Amygdala (tissue), 56 donors: Measurements from ENCODE around the gene GSTO2.

Source experiments
- DNase-seq, 56 donors: peaks; one replicate each; lab custom pipeline; 2025; lab: John Stamatoyannopoulos, UW

The GSTO2 gene

DNA sequence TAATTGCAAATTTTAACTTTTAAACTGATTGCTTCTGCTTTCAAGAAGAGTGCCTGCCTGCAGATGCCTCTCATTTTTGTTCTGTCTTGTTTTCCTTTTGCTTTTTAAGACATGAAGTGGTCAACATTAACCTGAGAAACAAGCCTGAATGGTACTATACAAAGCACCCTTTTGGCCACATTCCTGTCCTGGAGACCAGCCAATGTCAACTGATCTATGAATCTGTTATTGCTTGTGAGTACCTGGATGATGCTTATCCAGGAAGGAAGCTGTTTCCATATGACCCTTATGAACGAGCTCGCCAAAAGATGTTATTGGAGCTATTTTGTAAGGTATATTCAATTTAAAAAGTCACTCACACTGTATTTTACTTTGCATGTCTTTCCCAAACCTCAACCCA, 8.8 kb downstream of the GSTO2 start:
- DNase-seq = no peak

DNA sequence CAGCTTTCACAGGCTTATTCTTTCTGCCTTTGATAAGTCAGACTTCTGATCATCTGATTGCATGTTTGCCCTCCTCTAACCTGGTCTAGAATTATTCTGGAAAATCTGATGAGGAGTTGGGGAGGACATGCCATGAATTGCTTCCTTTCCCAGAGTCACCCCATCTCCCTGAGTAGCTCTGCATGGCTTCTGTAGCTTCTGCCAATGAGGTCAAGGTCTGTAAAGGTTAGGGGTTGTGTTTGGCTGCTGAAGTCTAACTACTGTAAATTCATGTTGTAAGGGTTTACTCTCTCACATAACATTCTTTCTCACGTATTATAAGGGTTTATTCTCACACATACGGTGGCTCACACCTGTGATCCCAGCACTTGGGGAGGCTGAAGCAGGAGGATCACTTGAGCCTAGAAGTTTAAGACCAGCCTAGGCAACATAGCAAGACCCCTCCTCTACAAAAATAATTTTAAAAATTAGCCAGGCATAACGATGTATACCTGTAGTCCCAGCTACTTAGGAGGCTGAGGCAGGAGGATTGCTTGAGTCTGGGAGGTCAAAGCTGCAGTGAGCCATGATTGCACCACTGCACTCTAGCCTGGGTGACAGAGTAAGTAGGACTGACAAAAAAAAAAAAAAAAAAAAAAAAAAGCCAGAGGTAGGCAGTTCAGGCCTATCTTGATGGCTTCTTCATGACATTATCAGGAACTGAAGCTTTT, 10.7 kb downstream of the GSTO2 start:
- DNase-seq = no peak

DNA sequence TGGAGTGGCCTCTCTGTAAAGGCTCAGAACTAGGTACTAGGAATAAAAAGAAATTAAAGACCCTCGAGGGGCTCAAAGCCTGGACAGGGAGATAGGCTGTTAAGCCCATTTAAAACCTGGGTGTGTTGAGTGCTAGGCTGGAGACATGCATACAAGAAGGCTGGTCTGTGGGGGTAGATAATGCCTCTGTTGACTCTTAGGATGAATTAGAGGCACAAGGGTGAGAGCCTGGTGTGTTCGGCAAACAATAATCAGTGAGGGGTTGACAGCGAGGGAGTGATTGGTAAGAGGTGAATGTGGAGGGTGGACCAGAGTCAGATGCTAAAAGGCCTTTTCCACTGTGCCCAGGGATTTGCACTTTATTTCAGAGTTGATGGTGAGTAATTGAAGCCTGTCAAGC, 12.7 kb downstream of the GSTO2 start:
- no peak for DNase-seq

DNA sequence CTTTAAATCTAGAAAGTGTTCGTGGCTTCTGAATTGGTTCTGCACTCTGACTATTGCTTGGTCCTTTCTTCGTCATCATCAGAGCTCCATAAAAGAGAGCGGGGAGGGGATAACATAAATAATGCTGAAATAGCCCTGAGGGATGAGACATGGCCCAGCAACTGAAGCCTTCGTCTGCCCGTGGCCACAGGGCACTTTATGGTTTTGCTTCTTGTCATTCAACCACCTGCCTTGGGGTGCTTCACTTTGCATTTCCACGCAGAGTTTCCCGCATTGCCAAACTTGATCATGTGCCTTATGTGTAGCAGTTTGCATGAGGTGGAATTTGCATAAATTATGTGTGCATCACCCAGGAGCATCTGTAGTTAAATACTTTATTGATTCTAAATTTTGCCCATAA, 15.9 kb downstream of the GSTO2 start:
- DNase-seq = no peak

DNA sequence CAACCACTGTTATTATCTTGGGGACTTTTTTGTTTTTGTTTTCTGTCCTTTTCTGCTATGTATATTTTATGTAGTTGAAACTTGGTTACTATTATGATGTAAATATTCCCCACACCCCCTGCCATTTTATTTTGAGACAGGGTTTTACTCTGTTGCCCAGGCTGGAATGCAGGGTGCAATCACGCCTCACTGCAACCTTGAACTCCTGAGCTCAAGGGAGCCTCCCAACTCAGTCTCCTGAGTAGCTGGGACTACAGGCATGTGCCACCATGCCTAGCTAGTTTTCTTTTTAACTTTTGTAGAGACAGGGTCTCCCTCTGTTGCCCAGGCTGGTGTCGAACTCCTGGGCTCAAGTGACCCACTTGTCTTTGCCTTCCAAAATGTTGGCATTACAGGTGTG, 18.0 kb downstream of the GSTO2 start:
- DNase-seq = no peak

DNA sequence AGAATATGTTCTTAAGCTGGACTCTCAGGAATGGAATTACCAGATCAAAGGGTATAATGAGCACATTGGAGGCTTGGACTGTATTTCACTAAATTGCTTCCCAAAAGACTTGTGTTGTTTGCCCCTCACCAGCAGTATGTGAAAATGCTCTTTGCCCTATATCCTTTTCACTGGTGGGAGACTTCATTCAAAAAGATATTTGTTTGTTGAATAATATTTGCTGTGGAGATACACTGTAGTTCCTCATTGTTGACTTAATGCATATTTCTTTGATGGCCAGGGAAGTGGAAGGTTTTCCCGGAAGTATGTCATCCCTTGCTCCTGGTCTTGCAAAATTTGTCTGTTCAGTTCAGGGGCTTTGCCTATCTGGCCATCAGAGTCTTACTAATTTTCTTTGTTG, 19.4 kb downstream of the GSTO2 start:
- no peak for DNase-seq

DNA sequence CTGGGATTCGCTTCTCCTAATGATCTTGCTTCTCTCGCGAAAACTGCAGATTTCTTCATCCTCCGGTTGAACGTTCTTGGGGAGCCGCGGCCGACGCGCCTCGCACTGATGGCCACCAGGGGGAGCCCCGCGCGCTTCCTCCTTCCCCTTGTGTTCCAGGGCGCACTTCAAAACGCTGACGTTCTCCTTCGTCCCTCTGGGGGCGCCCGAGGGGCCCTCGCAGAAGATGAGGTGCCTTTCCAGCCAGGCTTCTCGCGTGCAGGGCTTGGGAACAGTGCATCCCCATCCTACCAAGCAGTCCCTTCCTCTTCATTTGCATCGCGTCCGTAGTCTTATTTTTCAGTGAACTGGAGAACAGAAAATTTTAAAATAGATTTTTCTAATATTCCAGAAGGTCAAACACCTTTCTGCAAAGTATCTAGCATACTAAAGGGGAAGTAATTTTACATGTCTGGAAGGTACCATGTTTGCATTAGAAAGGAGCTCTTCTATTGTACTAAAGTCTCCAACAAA, 22.5 kb downstream of the GSTO2 start:
- DNase-seq = peak; percentile 27 to 94 (median 76)

DNA sequence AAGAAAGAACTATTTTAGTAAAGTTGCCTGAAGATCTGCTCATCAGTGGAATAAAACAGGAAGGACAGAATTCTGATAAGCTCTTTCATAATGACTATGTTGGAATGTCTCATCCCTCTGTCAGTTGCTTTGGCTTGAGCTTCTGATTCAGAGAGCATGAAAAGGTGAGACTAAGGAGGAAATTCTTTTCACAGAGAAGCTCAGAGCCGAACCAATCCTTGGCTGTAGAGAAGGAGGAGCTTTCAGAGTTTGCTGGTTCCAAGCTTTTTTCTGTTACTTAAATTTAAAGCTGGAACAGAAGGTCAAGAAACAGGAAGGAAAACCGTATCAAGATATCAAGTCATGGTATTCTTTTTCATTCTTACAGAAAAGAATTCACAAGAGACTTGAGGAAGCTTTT, 24.0 kb downstream of the GSTO2 start:
- DNase-seq = no peak

DNA sequence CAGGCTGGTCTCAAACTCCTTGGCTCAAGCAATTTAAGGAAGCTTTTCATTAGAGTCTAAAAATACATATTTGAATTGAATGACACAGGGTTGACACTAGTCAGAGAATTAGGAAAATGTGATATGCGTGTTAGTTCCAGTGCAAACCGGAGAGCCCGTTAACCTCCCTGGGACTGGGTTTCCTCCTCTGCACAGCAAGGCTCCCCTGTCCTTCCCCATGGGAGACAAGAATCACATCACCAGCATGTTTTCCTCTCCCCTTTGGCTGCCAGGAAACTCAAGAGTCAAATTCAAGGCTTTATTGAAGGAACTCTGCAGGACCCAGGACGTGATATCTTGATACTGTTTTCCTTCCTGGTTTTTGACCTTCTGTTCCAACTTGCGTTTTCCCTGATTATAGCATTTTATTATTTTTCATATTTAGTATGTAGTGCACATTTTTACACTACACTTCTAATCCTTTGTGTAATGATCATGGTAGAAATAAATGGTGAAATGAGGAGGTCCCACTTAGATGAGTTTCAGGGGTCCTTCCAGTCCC, 24.9 kb downstream of the GSTO2 start:
- DNase-seq = no peak

DNA sequence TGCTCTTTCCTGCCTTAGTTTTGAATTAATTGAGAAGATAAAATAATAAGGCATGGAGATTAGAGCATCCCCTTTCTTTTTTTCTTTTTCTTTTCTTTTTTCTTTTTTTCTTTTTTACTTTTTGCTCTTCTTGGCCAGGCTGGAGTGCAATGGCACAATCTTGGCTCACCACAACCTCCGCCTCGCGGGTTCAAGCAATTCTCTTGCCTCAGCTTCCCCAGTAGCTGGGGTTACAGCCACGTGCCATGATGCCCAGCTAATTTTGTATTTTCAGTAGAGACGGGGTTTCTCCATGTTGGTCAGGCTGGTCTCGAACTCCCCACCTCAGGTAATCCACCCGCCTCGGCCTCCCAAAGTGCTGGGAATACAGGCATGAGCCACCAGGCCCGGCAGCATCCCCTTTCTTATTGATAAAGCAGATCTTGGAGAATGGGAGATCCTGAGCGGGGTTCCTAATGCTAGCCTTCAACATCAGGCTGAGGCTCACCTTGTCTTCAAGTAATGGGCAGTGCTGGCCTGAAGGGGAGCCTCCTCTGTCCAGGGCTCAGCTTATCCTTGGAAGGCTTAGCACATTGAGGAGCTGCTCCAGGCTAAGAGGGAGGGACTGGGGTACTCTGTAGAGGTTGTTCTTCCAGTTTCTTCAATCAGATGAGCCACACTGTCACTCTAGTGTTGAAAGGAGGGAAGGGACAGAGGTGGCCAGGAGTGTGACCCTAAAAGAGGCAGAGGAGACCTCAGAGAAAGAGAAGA, 27.9 kb downstream of the GSTO2 start:
- DNase-seq = no peak

DNA sequence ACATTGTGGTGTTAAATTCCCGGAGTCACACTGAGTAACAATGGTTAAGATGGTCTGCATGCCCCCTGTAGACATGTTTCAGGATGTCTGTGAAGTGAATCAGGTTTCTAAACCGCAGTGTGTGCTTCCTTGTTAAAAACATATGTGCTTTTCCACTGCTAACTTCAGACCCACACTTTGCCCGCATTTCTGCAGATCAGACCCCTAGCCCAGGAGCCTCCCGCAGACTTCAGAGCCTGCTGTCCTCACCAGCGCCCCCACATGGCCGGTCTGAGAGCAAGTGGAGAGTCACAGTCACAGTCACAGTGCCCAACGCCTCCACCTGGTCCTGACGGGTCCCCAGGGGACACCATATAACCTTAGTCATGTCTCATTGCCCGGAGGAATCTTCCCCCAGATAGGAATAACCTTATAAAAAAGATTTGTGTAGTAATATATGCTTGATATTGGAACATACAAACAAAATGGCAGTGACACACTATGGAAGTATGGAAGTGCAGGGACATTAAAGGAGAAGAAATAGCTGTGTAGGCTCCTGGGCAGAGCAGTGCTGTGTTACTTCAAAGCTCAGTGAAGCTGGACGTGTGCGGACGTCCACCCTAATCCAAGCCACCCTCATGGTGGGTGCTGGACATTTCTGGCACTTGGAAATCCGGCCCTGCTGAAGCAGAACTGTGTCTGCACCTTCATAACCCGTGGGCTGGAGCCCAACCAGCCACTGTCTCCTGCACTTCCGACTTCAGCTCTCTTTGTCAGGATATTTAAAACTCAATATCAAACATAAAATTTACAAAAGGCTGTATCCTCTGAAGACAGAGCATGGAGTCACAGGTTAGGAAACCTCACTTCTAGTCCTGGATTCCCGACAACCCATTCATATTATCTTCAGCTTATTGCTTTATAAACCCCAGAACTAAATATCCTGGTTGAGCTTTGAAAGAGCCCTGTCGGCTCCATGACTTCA, 29.0 kb downstream of the GSTO2 start:
- peak in 1 of 56 donors; percentile 26 for DNase-seq

DNA sequence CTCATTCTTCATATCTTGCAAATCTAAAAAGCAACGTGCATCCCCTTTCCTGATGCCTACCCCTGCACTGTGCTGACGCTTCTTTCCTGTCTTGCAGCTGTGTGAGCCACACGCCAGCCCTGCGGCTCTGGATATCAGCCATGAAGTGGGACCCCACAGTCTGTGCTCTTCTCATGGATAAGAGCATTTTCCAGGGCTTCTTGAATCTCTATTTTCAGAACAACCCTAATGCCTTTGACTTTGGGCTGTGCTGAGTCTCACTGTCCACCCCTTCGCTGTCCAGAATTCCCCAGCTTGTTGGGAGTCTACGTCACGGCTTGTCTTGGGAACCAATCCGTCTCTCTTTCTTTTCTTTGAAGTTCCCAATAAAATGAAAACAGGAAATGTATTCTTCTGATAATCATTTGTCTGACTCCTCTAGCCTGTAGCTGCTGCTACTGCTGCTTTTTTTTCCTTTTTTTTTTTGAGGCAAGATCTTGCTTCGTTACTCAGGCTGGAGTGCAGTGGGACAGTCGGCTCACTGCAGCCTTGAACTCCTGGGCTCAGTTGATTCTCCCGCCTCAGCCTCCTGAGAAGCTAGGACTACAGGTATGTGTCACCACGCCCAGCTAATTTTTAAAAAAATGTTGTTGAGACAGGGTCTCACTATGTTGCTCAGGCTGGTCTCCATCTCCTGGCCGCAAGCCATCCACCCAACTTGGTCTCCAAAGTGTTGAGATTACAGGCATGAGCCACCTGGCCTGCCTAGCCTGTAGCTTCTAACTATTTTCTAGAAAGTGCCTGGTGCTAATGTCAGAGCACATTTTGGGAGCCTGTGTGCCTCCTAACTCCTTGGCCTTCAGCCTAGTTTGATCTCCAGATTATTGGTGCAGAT, 30.3 kb downstream of the GSTO2 start:
- no peak for DNase-seq

DNA sequence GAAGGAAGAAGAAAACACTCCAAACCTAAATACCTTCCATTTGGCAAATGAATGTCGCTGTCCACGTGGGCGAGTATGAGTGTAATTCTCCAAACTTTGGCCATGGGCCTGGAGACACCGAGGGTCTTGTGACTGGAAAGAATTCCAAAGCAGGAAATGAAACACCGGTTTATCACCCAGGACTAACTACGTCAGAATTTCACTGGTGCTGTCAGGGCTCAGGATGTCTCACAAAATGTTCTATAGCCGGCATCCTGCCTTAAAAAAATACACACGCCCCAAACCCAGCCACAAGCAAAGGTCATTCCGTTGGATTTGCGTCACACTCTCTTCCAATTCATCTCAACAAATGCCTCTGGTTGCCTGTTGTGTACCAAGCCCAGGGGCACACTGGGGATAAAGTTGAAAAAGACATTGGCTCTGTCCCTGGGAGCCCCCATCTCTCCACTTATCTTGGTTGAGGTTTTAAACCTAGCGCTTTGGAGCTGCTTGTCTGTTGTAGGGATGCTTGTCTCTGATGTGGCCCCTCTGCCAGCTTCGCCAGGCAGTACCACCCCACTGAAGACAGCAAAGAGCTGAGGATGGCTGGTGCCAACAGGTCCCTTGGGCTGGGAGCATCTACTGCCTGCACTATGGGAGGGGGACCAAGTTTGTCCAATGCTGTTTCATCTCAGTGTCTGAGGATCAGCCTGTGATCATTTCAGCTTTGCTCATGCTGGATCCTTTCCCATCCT, 31.2 kb downstream of the GSTO2 start:
- no peak for DNase-seq

DNA sequence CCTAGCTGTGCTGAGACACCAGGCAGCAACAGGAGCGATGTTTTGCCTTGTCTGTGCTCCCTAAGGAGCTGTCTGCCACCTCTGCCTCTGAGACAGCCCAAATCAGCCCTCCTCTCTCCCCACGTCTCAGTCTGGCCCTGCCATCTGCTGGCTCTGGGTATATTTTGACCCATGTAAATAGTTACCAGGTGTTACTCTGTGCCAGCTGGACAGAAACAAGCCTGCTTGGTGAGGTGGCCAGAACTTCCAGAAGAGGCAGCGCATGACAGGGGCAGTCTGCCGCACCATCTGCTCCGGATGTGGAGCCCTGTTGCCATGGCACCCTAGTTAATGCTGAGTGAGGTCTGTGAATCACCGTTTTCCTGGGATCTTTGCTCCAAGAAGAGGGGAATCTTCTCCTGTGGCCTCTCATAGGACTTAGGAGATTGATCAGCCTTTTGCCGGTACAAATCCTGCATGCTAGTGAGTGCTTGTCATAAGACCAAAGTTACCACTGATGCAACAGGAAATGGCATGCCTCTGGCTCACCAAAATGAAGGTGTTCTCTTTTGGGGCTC, 31.8 kb downstream of the GSTO2 start:
- DNase-seq = peak in 37 of 56 donors; percentile 12 to 68 (median 40)

DNA sequence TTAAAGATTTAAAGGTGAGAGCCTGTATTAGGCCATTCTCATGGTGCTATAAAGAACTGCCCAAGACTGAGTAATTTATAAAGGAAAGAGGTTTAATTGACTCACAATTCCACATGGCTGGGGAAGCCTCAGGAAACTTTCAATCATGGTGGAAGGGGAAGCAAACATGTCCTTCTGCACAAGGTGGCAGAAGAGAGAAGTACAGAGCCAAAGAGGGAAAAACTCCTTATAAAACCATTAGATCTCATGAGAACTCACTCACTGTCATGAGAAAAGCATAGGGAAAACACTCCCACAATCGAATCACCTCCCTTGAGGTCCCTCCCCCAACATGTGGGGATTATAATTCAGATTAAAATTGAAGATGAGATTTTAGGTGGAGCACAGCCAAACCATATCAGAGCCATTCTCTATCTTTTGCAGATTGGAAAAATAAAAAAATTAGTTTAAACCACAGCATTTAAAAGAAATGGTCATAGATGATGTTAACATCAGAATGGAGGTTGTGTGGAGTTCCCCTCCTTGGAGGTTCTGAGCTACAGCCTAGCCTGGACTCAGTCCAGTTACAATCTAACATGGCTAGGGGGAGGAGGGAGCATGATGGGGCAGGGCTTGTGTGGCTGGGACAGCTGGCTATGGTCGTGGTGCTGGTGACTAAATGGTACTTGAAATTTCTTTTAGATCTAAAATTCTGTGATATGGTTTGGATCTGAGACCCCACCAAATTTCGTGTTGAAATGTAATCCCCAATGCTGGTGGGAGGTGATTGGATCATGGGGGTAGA, 33.1 kb downstream of the GSTO2 start:
- DNase-seq = no peak

DNA sequence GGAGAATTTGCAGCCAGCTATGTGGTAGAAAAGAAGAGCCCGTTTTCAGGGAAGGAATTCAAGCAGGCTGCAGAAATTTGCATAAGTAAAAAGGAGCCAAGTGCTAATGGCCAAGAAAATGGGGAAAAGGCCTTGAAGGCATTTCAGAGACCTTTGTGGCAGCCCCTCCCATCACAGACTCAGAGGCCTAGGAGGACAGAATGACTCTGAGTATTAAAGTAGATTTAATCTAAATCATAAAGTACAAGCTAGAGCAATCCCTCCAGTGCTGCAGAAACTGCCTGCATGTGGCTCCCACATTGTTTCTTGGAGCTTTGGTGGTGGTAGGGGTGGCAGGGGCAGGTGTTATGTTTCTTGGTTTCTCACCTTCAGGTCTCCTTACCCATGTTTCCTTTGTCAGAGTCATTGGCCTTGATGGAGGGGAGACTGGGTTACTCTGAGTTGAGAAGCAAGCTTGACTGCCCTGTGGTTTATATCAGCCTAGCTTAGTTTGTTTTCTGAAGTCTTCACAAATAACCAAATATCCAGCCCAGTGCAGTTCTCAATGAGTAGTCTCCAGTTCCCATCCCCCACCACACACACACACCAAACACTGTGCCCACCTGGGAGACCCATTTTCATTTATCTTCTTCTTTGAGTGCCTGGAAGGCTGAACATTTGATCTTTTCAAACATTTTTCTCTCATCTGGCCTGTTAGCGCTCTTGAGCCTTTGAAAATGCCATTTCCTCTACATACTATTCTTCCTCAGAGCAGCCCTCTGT, 34.8 kb downstream of the GSTO2 start:
- DNase-seq = no peak

DNA sequence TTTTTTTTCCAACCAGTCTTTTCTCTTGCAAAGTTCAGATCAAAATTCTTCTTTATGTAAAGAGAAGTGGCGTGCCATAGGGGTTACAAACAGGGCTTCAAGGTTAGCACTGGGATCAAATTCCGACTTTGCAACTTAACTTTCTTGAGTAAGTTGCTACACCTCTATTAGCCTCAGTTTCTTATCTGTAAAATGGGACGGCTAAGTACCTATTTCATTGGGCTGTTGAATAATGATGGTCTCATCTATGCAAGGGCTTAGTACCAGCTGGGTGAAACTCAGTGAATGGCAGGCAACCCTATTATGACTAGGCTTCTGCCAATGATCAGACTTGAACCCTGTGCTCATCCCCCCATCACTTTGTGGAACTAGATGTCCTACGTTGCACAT, 35.4 kb downstream of the GSTO2 start:
- no peak for DNase-seq
